ENCODE results near the gene RFX5. TPM values are rescaled to one million over a fixed set of nuclear protein-coding genes. Genes with fewer than 3 reads are reported as not detected.

RFX5 gene
- total and polyA plus RNA-seq, 9 of the 15 experiments (the other 6 are each of a cell fraction or from before 2014, with no cell fraction given) = 3.8 to 48.2 (median 32.2) TPM

GRCh38 chr1:151324390-151324930 is 22.6 kb downstream of the RFX5 start:
- intact Hi-C loops (cut with micrococcal nuclease) = no loop called here
- H4K20me1 ChIP-seq (replicated peaks; ENCODE audit: control insufficient read depth, insufficient read depth, low read length) = 0 out of 2 replicates have a peak, but pooled peaks cover 5% of the 10 kb centered on the region
- 98% methylated on average over 4 of the region's 4 CpGs for WGBS (ENCODE audit: insufficient coverage, low coverage, missing lambda C conversion rate)
- TF ChIP-seq MEF2D (tag; conservative IDR thresholded peaks at IDR 0.05; ENCODE audit: low read depth) (no peak), CEBPZ (IDR thresholded peaks at IDR 0.05; ENCODE audit: borderline replicate concordance, low read depth, low read length) (no peak), FOXA3 (CRISPR knock-in tag; conservative IDR thresholded peaks at IDR 0.05 in 1 of 2, IDR thresholded peaks at IDR 0.05 in 1 of 2) (no peak), SRSF9 (IDR thresholded peaks at IDR 0.05; ENCODE audit: borderline replicate concordance, low read depth, low read length) (no peak), EP400 (IDR thresholded peaks at IDR 0.05) (no peak), CHAMP1 (IDR thresholded peaks at IDR 0.05) (no peak), TFAM (CRISPR knock-in tag; conservative IDR thresholded peaks at IDR 0.05) (no peak), BHLHE40 (IDR thresholded peaks at IDR 0.05; ENCODE audit: low read length) (no peak), ZNF79 (CRISPR knock-in tag; IDR thresholded peaks at IDR 0.05; ENCODE audit: low read depth) (no peak), FOXA1 (IDR thresholded peaks at IDR 0.05; ENCODE audit: borderline replicate concordance) (no peak), ZNF140 (CRISPR knock-in tag; IDR thresholded peaks at IDR 0.05) (no peak), CHCHD3 (CRISPR knock-in tag; IDR thresholded peaks at IDR 0.05) (no peak), ZBTB12 (CRISPR knock-in tag; IDR thresholded peaks at IDR 0.05) (no peak), NFIX (CRISPR knock-in tag; IDR thresholded peaks at IDR 0.05; ENCODE audit: low read depth) (no peak), HNRNPL (IDR thresholded peaks at IDR 0.05; ENCODE audit: low read depth, low read length) (no peak), EHMT2 (IDR thresholded peaks at IDR 0.05) (no peak)

More at GRCh38 chr1:151324390-151324930, 22.6 kb downstream of the RFX5 start:
- H3K27me3 ChIP-seq (ENCODE audit: control insufficient read depth in 2 of 2, insufficient read depth in 2 of 2, low read length in 2 of 2) = no peaks in the 10 kb centered on the region
- ATAC-seq (no peak), DNase-seq (ENCODE audit: extremely low read depth in 1 of 4, low spot score in 3 of 4) (no peak), FAIRE-seq (no peak)
- H3K79me2 ChIP-seq (ENCODE audit: control insufficient read depth, insufficient read depth, low read length) = peaks cover 35% of the 10 kb centered on the region
- no peak overlapping the region for H3K4me3 ChIP-seq
- in situ Hi-C loops (cut with MboI) = no loop called here
- ChIA-PET CTCF (ENCODE audit: low intra/inter-chr PET ratio) (interaction anchor here (0.6 kb wide), 1 partner anchor 64 kb away, joined by 3 read pairs; no protein-coding TSS in a partner anchor), POLR2A (interaction anchor here (0.9 to 12.6 kb wide), 5 partner anchors 14 to 256 kb away, joined by 3 to 156 read pairs (median 3); no protein-coding TSS in a partner anchor)
- peaks cover 3 to 35% of the 10 kb centered on the region in 2 experiments; a peak in 4 of 5 replicates for H3K4me1 ChIP-seq (replicated peaks in 1 of 2; ENCODE audit: control insufficient read depth in 2 of 2, insufficient read depth in 2 of 2, low read length in 2 of 2)
- no peak overlapping the region for H2AFZ ChIP-seq (ENCODE audit: low read depth, low read length)
- H3K9me1 ChIP-seq (ENCODE audit: control insufficient read depth, insufficient read depth, low read length) = no peaks in the 10 kb centered on the region
- H3K9ac ChIP-seq (ENCODE audit: insufficient read depth in 1 of 2, low read depth in 2 of 2, low read length in 2 of 2) = no peak overlapping the region
- no peaks in the 10 kb centered on the region for H3K9me3 ChIP-seq (replicated peaks; ENCODE audit: control insufficient read depth, insufficient read depth, low read depth, low read length)
- peaks cover 30% of the 10 kb centered on the region for H3K36me3 ChIP-seq (ENCODE audit: control insufficient read depth, insufficient read depth, low read length)
- no peak overlapping the region for H3K4me2 ChIP-seq (ENCODE audit: insufficient read depth, low read length)
- H3K27ac ChIP-seq (ENCODE audit: extremely low read depth, low read depth, low read length) = no peak overlapping the region
- BruUV-seq (replicated peaks) = no TSS peak

Data from K562 (cell line).